ENCODE data around the gene SELPLG. TPM values are rescaled to one million over a fixed set of nuclear protein-coding genes. Genes with fewer than 3 reads are reported as not detected.
"Not testable (repeated sequence)": the region's sequence is repeated elsewhere in the genome, so short reads cannot be mapped to it uniquely, and the experiment has no call there.

Gene SELPLG
- total RNA-seq, 1 donor from 2014 or later, result 4.1 TPM

- ATAC-seq (no peak), DNase-seq (no peak)
- intact Hi-C loops (cut with micrococcal nuclease), result no loop called here
Observed at GRCh38 chr12:108598553-108599250, 35.0 kb downstream of the SELPLG start.

- peak; percentile 76 for ATAC-seq
- intact Hi-C loops (cut with micrococcal nuclease), result no loop called here
- peak; percentile 49 for DNase-seq
Observed at GRCh38 chr12:108597559-108598471, 35.9 kb downstream of the SELPLG start, which contains the start of gene TMEM119. TSS of gene TMEM119 (minus strand) at chr12:108598084. CDS start at chr12:108592383, 5,701 bp downstream.

GRCh38 chr12:108596854-108597558, 36.7 kb downstream of the SELPLG start:
- intact Hi-C loops (cut with micrococcal nuclease), result no loop called here
- DNase-seq (no peak), ATAC-seq (no peak)

- no peak for ATAC-seq
- DNase-seq, result no peak
- intact Hi-C loops (cut with micrococcal nuclease), result no loop called here
Observed at GRCh38 chr12:108595711-108596647, 37.7 kb downstream of the SELPLG start.

GRCh38 chr12:108594960-108595710, 38.6 kb downstream of the SELPLG start:
- DNase-seq (no peak), ATAC-seq (no peak)
- intact Hi-C loops (cut with micrococcal nuclease), result no loop called here

GRCh38 chr12:108594323-108594903, 39.3 kb downstream of the SELPLG start:
- no peak for DNase-seq
- intact Hi-C loops (cut with micrococcal nuclease), result no loop called here
- ATAC-seq, result no peak

GRCh38 chr12:108592033-108592909, 41.4 kb downstream of the SELPLG start:
- ATAC-seq (no peak), DNase-seq (no peak)
- intact Hi-C loops (cut with micrococcal nuclease), result no loop called here

GRCh38 chr12:108591267-108591980, 42.3 kb downstream of the SELPLG start:
- no peak for ATAC-seq
- intact Hi-C loops (cut with micrococcal nuclease), result no loop called here

GRCh38 chr12:108590463-108590862, 43.2 kb downstream of the SELPLG start:
- intact Hi-C loops (cut with micrococcal nuclease); ATAC-seq; DNase-seq: not testable (repeated sequence)

More at GRCh38 chr12:108591267-108591980, 42.3 kb downstream of the SELPLG start:
- DNase-seq, result no peak

GRCh38 chr12:108589840-108590229, 43.9 kb downstream of the SELPLG start:
- no peak for DNase-seq
- intact Hi-C loops (cut with micrococcal nuclease), result no loop called here
- no peak for ATAC-seq

- ATAC-seq (peak; percentile 51), DNase-seq (no peak)
Observed at GRCh38 chr12:108589028-108589839, 44.5 kb downstream of the SELPLG start.

GRCh38 chr12:108587826-108588225, 45.9 kb downstream of the SELPLG start:
- DNase-seq, result no peak
- peak; percentile 42 for ATAC-seq
- intact Hi-C loops (cut with micrococcal nuclease), result no loop called here

More at GRCh38 chr12:108589028-108589839, 44.5 kb downstream of the SELPLG start:
- intact Hi-C loops (cut with micrococcal nuclease), result no loop called here

GRCh38 chr12:108586306-108586705, 47.4 kb downstream of the SELPLG start:
- ATAC-seq (no peak), DNase-seq (no peak)
- intact Hi-C loops (cut with micrococcal nuclease), result no loop called here

GRCh38 chr12:108585864-108586263, 47.8 kb downstream of the SELPLG start:
- intact Hi-C loops (cut with micrococcal nuclease), result no loop called here
- no peak for ATAC-seq
- no peak for DNase-seq

GRCh38 chr12:108584456-108585065, 49.1 kb downstream of the SELPLG start:
- intact Hi-C loops (cut with micrococcal nuclease), result no loop called here
- DNase-seq, result no peak
- ATAC-seq, result no peak
